PC-9 (cell line): ENCODE measurements around the gene TOP1. TPM values are rescaled to one million over a fixed set of nuclear protein-coding genes. Genes with fewer than 3 reads are reported as not detected.
A peak's percentile ranks its signal among the peaks of the same experiment; 100 is the strongest.

ENCODE experiments used
- BruUV-seq: library from RNA; stranded (reverse); fragments of 400-500 nt; replicated peaks from 2 replicates; lab custom pipeline; 2021; lab: Mats Ljungman, UMichigan
- CTCF ChIA-PET: fragments of 300-600 bp; sonication (Branson Sonifier 250); formaldehyde crosslinking; loops from one replicate; lab custom pipeline; 2022; ENCODE audit warnings: antibody characterized with exemption; lab: Charles Lee
- POLR2A ChIA-PET: fragments of 300-600 bp; sonication (Branson Sonifier 250); formaldehyde crosslinking; loops from one replicate; lab custom pipeline; 2022; ENCODE audit warnings: antibody characterized with exemption; ENCODE audit not compliant: unreplicated experiment; lab: Charles Lee
- DNase-seq, 2 experiments: peaks; one replicate each; pipeline versions ENCODE4 v3.0.0 to v3.0.0-alpha.2; 2015 to 2022; ENCODE audit warnings: mixed read lengths in 1 of 2
- H2AFZ ChIP-seq: fragments of 200-600 bp; sonication (generic); 2 replicates; pipeline ENCODE4 v1.8.1; 2017; ENCODE audit warnings: antibody characterized with exemption
- H3F3A ChIP-seq: fragments of 200-600 bp; sonication (generic); 2 replicates; pipeline ENCODE4 v1.8.1; 2017; ENCODE audit warnings: antibody characterized with exemption, mild to moderate bottlenecking, low read depth; ENCODE audit not compliant: insufficient read depth
- H3K27ac ChIP-seq: fragments of 200-600 bp; sonication (generic); 2 replicates; pipeline ENCODE4 v1.6.1; 2016; ENCODE audit warnings: mixed run types
- H3K27me3 ChIP-seq: fragments of 200-600 bp; sonication (generic); 2 replicates; pipeline ENCODE4 v1.6.1; 2016; ENCODE audit warnings: low read depth, mixed run types; ENCODE audit not compliant: insufficient read depth
- H3K36me3 ChIP-seq: fragments of 200-600 bp; sonication (generic); 2 replicates; pipeline ENCODE4 v1.6.1; 2016; ENCODE audit warnings: low read depth, mixed run types
- H3K4me1 ChIP-seq: fragments of 200-600 bp; sonication (generic); replicated peaks from 2 replicates; pipeline ENCODE4 v1.6.1; 2016; ENCODE audit warnings: mixed run types; ENCODE audit not compliant: insufficient read depth
- H3K4me2 ChIP-seq: fragments of 200-600 bp; sonication (generic); 2 replicates; pipeline ENCODE4 v1.6.1; 2017; ENCODE audit warnings: mixed run types
- H3K4me3 ChIP-seq: fragments of 200-600 bp; sonication (generic); 2 replicates; pipeline ENCODE4 v1.6.1; 2016; ENCODE audit warnings: mixed run types
- H3K79me2 ChIP-seq: fragments of 200-600 bp; sonication (generic); 2 replicates; pipeline ENCODE4 v1.6.1; 2017; ENCODE audit warnings: low read depth, mixed run types
- H3K9me2 ChIP-seq: fragments of 200-600 bp; sonication (generic); 2 replicates; pipeline ENCODE4 v1.8.1; 2017; ENCODE audit warnings: mild to moderate bottlenecking; ENCODE audit not compliant: insufficient read depth
- H3K9me3 ChIP-seq: fragments of 200-600 bp; sonication (generic); 2 replicates; pipeline ENCODE4 v1.8.1; 2016; ENCODE audit warnings: low read depth; ENCODE audit not compliant: insufficient read depth
- H4K20me1 ChIP-seq: fragments of 200-600 bp; sonication (generic); 2 replicates; pipeline ENCODE4 v1.8.1; 2017; ENCODE audit not compliant: insufficient read depth
- CTCF ChIP-seq: fragments of 200-600 bp; sonication (generic); conservative IDR thresholded peaks from 2 replicates; pipeline ENCODE4 v1.6.1; 2017; ENCODE audit warnings: mixed run types, antibody characterized with exemption, mild to moderate bottlenecking, moderate library complexity
- EZH2 ChIP-seq: fragments of 200-600 bp; sonication (generic); IDR thresholded peaks from 2 replicates; pipeline ENCODE4 v1.8.0; 2017; ENCODE audit warnings: antibody characterized with exemption, low read depth
- intact Hi-C: fragments of 100-400 bp; cut with micrococcal nuclease; formaldehyde crosslinking; loops from one replicate; pipeline ENCODE4 v1.10.0; 2022; ENCODE audit not compliant: unreplicated experiment
- total RNA-seq: library from RNA; stranded (reverse); gene quantifications from 2 replicates; pipeline ENCODE4 v1.2.3, GENCODE V29; 2021

TOP1 gene
- total RNA-seq, 1 experiment from 2014 or later = 55.8 TPM

- Histone ChIP-seq H3K36me3 (peaks cover 36% of the 10 kb centered on the region), H3K9me3 (no peaks in the 10 kb centered on the region), H3K4me1 (peaks cover 40% of the 10 kb centered on the region), H4K20me1 (no peaks in the 10 kb centered on the region), H3K27me3 (no peaks in the 10 kb centered on the region), H3K9me2 (no peaks in the 10 kb centered on the region), H3K4me2 (peak overlapping the region; percentile 65), H2AFZ (no peak overlapping the region), H3K27ac (peak overlapping the region; percentile 67), H3F3A (peaks cover 71% of the 10 kb centered on the region), H3K4me3 (no peak overlapping the region), H3K79me2 (peaks cover 12% of the 10 kb centered on the region; the same call in 1 of the 2 replicates)
- no TSS peak for BruUV-seq
- ChIA-PET CTCF (interaction anchor here (0.6 kb wide), 1 partner anchor 97 kb away, joined by 3 read pairs; no protein-coding TSS in a partner anchor), POLR2A (no interaction called here)
- intact Hi-C loops = no loop called here
- no peak for TF ChIP-seq EZH2
- TF ChIP-seq CTCF = no peak
- DNase-seq = no peak
Measured at GRCh38 chr20:41087777-41088176, 59.2 kb downstream of the TOP1 start.

GRCh38 chr20:41089555-41089954 lies 60.9 kb downstream of the TOP1 start:
- H3F3A ChIP-seq = peaks cover 83% of the 10 kb centered on the region
- no TSS peak for BruUV-seq
- no peak overlapping the region for H3K4me2 ChIP-seq
- no peak overlapping the region for H2AFZ ChIP-seq
- ChIA-PET CTCF (no interaction called here), POLR2A (no interaction called here)
- no peaks in the 10 kb centered on the region for H3K27me3 ChIP-seq
- no peak overlapping the region for H3K4me3 ChIP-seq
- no peaks in the 10 kb centered on the region for H3K9me2 ChIP-seq
- H3K36me3 ChIP-seq = peaks cover 36% of the 10 kb centered on the region
- H3K4me1 ChIP-seq = peaks cover 37% of the 10 kb centered on the region
- TF ChIP-seq EZH2 (no peak), CTCF (no peak)
- H3K9me3 ChIP-seq = no peaks in the 10 kb centered on the region
- H3K79me2 ChIP-seq = peaks cover 12% of the 10 kb centered on the region; the same call in 1 of the 2 replicates
- intact Hi-C loops = no loop called here
- no peak overlapping the region for H3K27ac ChIP-seq
- no peak for DNase-seq
- H4K20me1 ChIP-seq = no peaks in the 10 kb centered on the region

GRCh38 chr20:41091927-41092326 lies 63.3 kb downstream of the TOP1 start:
- no peaks in the 10 kb centered on the region for H3K27me3 ChIP-seq
- no peak for TF ChIP-seq CTCF
- TF ChIP-seq EZH2 = no peak
- H2AFZ ChIP-seq = no peak overlapping the region
- no peak overlapping the region for H3K27ac ChIP-seq
- CTCF ChIA-PET = no interaction called here
- DNase-seq = no peak
- peaks cover 36% of the 10 kb centered on the region for H3K36me3 ChIP-seq
- 0 out of 2 replicates have a peak, but pooled peaks cover 9% of the 10 kb centered on the region for H4K20me1 ChIP-seq
- intact Hi-C loops = no loop called here
- H3K4me2 ChIP-seq = no peak overlapping the region
- POLR2A ChIA-PET = no interaction called here
- H3K4me1 ChIP-seq = peaks cover 13% of the 10 kb centered on the region
- no TSS peak for BruUV-seq
- no peak overlapping the region for H3K4me3 ChIP-seq
- peaks cover 75% of the 10 kb centered on the region for H3F3A ChIP-seq
- no peaks in the 10 kb centered on the region for H3K9me3 ChIP-seq
- peaks cover 12% of the 10 kb centered on the region; the same call in 1 of the 2 replicates for H3K79me2 ChIP-seq
- H3K9me2 ChIP-seq = no peaks in the 10 kb centered on the region
